SK-N-SH treated with all-trans-retinoic acid at 6 μM for 48 hours (cell line): ENCODE measurements around the gene DHX30.

Source experiments
- ARNTL ChIP-seq: fragments of 450-650 bp; formaldehyde crosslinking; IDR thresholded peaks from 2 replicates; pipeline ENCODE4 v1.5.0; 2020; ENCODE audit warnings: low read depth, mild to moderate bottlenecking, moderate library complexity, borderline replicate concordance
- CREB5 ChIP-seq: fragments of 250-450 bp; sonication (Bioruptor Pico); IDR thresholded peaks from 2 replicates; pipeline ENCODE4 v1.5.1; 2020; ENCODE audit warnings: low read depth, mild to moderate bottlenecking, moderate library complexity
- CSDC2 ChIP-seq: fragments of 250-450 bp; sonication (Bioruptor Pico); IDR thresholded peaks from 2 replicates; pipeline ENCODE4 v1.5.0; 2020; ENCODE audit warnings: mild to moderate bottlenecking, moderate library complexity
- GLIS3 ChIP-seq: fragments of 250-450 bp; sonication (Bioruptor Pico); IDR thresholded peaks from 2 replicates; pipeline ENCODE4 v1.5.0; 2020; ENCODE audit warnings: mild to moderate bottlenecking, moderate library complexity
- PATZ1 ChIP-seq: fragments of 250-450 bp; sonication (Bioruptor Pico); IDR thresholded peaks from 2 replicates; pipeline ENCODE4 v1.8.0; 2020; ENCODE audit warnings: mild to moderate bottlenecking, moderate library complexity, borderline replicate concordance
- POU6F1 ChIP-seq: fragments of 250-450 bp; sonication (Bioruptor Pico); IDR thresholded peaks from 2 replicates; pipeline ENCODE4 v1.8.0; 2021; ENCODE audit warnings: low read depth, mild to moderate bottlenecking, moderate library complexity, borderline replicate concordance
- SNAI2 ChIP-seq: fragments of 250-450 bp; sonication (Bioruptor Pico); IDR thresholded peaks from 2 replicates; pipeline ENCODE4 v1.5.0; 2020; ENCODE audit warnings: mild to moderate bottlenecking, moderate library complexity
- TCF4 ChIP-seq: fragments of 250-450 bp; sonication (Bioruptor Pico); IDR thresholded peaks from 2 replicates; pipeline ENCODE4 v1.8.0; 2021; ENCODE audit warnings: mild to moderate bottlenecking, moderate library complexity, borderline replicate concordance
- ZFP30 ChIP-seq: fragments of 450-650 bp; formaldehyde crosslinking; IDR thresholded peaks from 2 replicates; pipeline ENCODE4 v1.5.0; 2022; ENCODE audit warnings: mild to moderate bottlenecking, moderate library complexity
- ZNF70 ChIP-seq: fragments of 450-650 bp; formaldehyde crosslinking; IDR thresholded peaks from 2 replicates; pipeline ENCODE4 v1.5.0; 2020; ENCODE audit warnings: mild to moderate bottlenecking, moderate library complexity
- ZNF8 ChIP-seq: fragments of 450-650 bp; formaldehyde crosslinking; IDR thresholded peaks from 2 replicates; pipeline ENCODE4 v1.5.0; 2020; ENCODE audit warnings: mild to moderate bottlenecking, moderate library complexity

- TF ChIP-seq ZNF8 (CRISPR knock-in tag) (no peak), POU6F1 (no peak), CSDC2 (CRISPR knock-in tag) (no peak), TCF4 (CRISPR knock-in tag) (no peak), ZFP30 (CRISPR knock-in tag) (no peak), PATZ1 (no peak), SNAI2 (CRISPR knock-in tag) (no peak), ARNTL (no peak), CREB5 (CRISPR knock-in tag) (no peak), ZNF70 (CRISPR knock-in tag) (no peak), GLIS3 (CRISPR knock-in tag) (no peak)
These were observed 22.7 kb downstream of the DHX30 start for GRCh38 chr3:47825590-47825989.
